ENCODE measurements around the gene EDAR.
A peak's percentile ranks its signal among the peaks of the same experiment; 100 is the strongest.

Gene EDAR

GRCh38 chr2:108983610-108984009 is 5.4 kb downstream of the EDAR start:
- DNase-seq = no peak
- TF ChIP-seq, protein P1, sequence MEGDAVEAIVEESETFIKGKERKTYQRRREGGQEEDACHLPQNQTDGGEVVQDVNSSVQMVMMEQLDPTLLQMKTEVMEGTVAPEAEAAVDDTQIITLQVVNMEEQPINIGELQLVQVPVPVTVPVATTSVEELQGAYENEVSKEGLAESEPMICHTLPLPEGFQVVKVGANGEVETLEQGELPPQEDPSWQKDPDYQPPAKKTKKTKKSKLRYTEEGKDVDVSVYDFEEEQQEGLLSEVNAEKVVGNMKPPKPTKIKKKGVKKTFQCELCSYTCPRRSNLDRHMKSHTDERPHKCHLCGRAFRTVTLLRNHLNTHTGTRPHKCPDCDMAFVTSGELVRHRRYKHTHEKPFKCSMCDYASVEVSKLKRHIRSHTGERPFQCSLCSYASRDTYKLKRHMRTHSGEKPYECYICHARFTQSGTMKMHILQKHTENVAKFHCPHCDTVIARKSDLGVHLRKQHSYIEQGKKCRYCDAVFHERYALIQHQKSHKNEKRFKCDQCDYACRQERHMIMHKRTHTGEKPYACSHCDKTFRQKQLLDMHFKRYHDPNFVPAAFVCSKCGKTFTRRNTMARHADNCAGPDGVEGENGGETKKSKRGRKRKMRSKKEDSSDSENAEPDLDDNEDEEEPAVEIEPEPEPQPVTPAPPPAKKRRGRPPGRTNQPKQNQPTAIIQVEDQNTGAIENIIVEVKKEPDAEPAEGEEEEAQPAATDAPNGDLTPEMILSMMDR (IDR thresholded peaks at IDR 0.05) = no peak
- H3K36me3 Mint-ChIP-seq (ENCODE audit: low read depth) = peaks cover 2% of the 10 kb centered on the region
- H3K9me3 Mint-ChIP-seq = no peaks in the 10 kb centered on the region
- H3K4me1 Mint-ChIP-seq = peaks cover 96% of the 10 kb centered on the region
- H3K27ac Mint-ChIP-seq = peak overlapping the region; percentile 94
- H3K4me3 Mint-ChIP-seq = no peak overlapping the region
- H3K27me3 Mint-ChIP-seq (ENCODE audit: low read depth, poor library complexity) = no peaks in the 10 kb centered on the region

DNA sequence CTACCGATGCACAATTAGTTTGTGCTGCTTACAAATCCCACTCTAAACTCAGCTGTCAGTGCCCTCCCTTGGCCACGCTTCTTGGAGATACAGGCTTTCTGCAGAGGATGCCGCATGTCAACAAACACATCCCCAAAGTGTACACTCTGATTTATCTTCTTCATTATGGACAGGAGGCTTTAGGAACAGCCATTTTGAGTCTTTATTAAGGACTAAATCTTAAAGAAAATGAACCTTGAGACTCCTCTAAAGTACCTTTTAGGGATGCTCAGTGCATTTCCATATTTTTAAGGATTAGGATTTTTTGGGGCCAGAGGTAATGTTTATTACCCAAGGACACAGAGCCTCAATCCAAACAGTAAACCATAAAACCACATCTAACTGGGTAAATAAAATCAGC is 6.0 kb downstream of the EDAR start:
- H3K27ac Mint-ChIP-seq = peak overlapping the region; percentile 94
- H3K27me3 Mint-ChIP-seq (ENCODE audit: low read depth, poor library complexity) = no peaks in the 10 kb centered on the region
- H3K4me3 Mint-ChIP-seq = no peak overlapping the region
- peaks cover 7% of the 10 kb centered on the region for H3K36me3 Mint-ChIP-seq (ENCODE audit: low read depth)
- H3K4me1 Mint-ChIP-seq = peaks cover 96% of the 10 kb centered on the region
- no peaks in the 10 kb centered on the region for H3K9me3 Mint-ChIP-seq
- TF ChIP-seq, protein P1 (IDR thresholded peaks at IDR 0.05) = no peak
- DNase-seq = no peak

DNA sequence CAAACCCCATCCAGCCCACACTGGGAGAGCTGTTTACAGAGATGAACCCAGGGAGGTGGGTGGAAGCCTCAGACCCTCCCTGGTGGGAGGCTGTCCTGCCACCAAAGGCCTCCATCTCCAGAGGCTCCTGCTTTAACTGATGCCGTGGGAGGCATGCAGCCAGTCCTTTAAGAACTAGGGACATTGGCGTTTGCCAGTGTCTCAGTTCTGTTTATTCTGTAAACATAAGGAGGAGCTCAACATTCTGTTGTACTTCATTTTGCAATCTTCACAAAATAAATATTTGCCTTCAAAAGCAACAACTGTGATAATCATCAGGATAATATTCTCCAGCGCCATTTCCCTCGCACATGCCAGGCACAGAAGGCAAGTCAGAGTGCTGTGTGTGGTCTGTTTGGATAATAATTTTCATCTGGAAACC is 6.8 kb downstream of the EDAR start:
- H3K9me3 Mint-ChIP-seq = no peaks in the 10 kb centered on the region
- H3K4me1 Mint-ChIP-seq = peaks cover 92% of the 10 kb centered on the region
- H3K27ac Mint-ChIP-seq = peak overlapping the region; percentile 19
- no peak overlapping the region for H3K4me3 Mint-ChIP-seq
- peaks cover 14% of the 10 kb centered on the region for H3K36me3 Mint-ChIP-seq (ENCODE audit: low read depth)
- H3K27me3 Mint-ChIP-seq (ENCODE audit: low read depth, poor library complexity) = no peaks in the 10 kb centered on the region
- TF ChIP-seq, protein P1 (IDR thresholded peaks at IDR 0.05) = no peak
- no peak for DNase-seq

GRCh38 chr2:108981846-108982245 is 7.2 kb downstream of the EDAR start:
- H3K36me3 Mint-ChIP-seq (ENCODE audit: low read depth) = peaks cover 16% of the 10 kb centered on the region
- H3K4me3 Mint-ChIP-seq = no peak overlapping the region
- no peak for DNase-seq
- TF ChIP-seq, protein P1 (IDR thresholded peaks at IDR 0.05) = no peak
- H3K9me3 Mint-ChIP-seq = peaks cover 2% of the 10 kb centered on the region
- peak overlapping the region; percentile 19 for H3K27ac Mint-ChIP-seq
- peaks cover 88% of the 10 kb centered on the region for H3K4me1 Mint-ChIP-seq
- H3K27me3 Mint-ChIP-seq (ENCODE audit: low read depth, poor library complexity) = no peaks in the 10 kb centered on the region

DNA sequence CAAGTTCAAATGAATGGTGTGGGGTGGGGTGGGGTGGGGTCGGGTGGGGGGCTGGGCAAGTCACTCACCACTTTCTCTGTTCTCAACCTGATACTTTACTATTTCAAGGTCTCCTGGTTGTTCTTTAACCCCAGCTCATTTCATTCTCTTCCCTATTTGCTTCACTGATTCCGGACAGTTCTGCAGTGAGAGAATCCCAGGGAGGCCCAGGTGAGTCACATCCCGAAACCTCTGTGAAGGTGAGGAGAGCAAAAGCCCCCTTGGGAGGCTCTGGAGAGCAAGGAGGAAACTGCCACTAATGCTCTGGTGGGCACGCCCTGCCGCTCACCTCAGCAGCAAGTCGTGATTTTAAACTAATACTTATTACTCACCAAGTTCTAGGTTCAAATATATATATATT is 8.9 kb downstream of the EDAR start:
- DNase-seq = no peak
- Mint-ChIP-seq H3K27me3 (ENCODE audit: low read depth, poor library complexity) (no peaks in the 10 kb centered on the region), H3K4me1 (peaks cover 74% of the 10 kb centered on the region), H3K36me3 (ENCODE audit: low read depth) (peaks cover 26% of the 10 kb centered on the region), H3K4me3 (no peak overlapping the region), H3K9me3 (peaks cover 4% of the 10 kb centered on the region), H3K27ac (no peak overlapping the region)
- TF ChIP-seq, protein P1 (IDR thresholded peaks at IDR 0.05) = no peak

- no peak overlapping the region for H3K4me3 Mint-ChIP-seq
- peaks cover 68% of the 10 kb centered on the region for H3K4me1 Mint-ChIP-seq
- TF ChIP-seq, protein P1 (IDR thresholded peaks at IDR 0.05) = no peak
- peaks cover 26% of the 10 kb centered on the region for H3K36me3 Mint-ChIP-seq (ENCODE audit: low read depth)
- DNase-seq = no peak
- peak overlapping the region; percentile 86 for H3K27ac Mint-ChIP-seq
- H3K27me3 Mint-ChIP-seq (ENCODE audit: low read depth, poor library complexity) = no peaks in the 10 kb centered on the region
- H3K9me3 Mint-ChIP-seq = peaks cover 4% of the 10 kb centered on the region
Observed at GRCh38 chr2:108979461-108979860, 9.6 kb downstream of the EDAR start.
